ENCODE data around the gene EFCAB7.
A peak's percentile ranks its signal among the peaks of the same experiment; 100 is the strongest.

EFCAB7 gene

GRCh38 chr1:63607322-63607721, 84.0 kb downstream of the EFCAB7 start:
- no peak for DNase-seq

- DNase-seq, result no peak
These were observed 87.9 kb downstream of the EFCAB7 start for GRCh38 chr1:63611231-63611630.

GRCh38 chr1:63612564-63612963, 89.2 kb downstream of the EFCAB7 start:
- no peak for DNase-seq

GRCh38 chr1:63612971-63613370, 89.6 kb downstream of the EFCAB7 start:
- DNase-seq, result no peak

- peak; percentile 66 for DNase-seq
These were observed 92.6 kb downstream of the EFCAB7 start for GRCh38 chr1:63615768-63616420.

- no peak for DNase-seq
These were observed 94.1 kb downstream of the EFCAB7 start for GRCh38 chr1:63617450-63617849.

- peak; percentile 31 for DNase-seq
These were observed 94.7 kb downstream of the EFCAB7 start for GRCh38 chr1:63618011-63618410.

- DNase-seq, result no peak
These were observed 96.2 kb downstream of the EFCAB7 start for GRCh38 chr1:63619558-63619957.

- no peak for DNase-seq
These were observed 97.3 kb downstream of the EFCAB7 start for GRCh38 chr1:63620671-63621070.

GRCh38 chr1:63621075-63621474, 97.8 kb downstream of the EFCAB7 start:
- DNase-seq, result no peak

- DNase-seq, result no peak
These were observed 98.4 kb downstream of the EFCAB7 start for GRCh38 chr1:63621698-63622097.
